Panc1 (cell line): ENCODE data around the gene INSL4.

ENCODE experiments used
- CTCF ChIP-seq: fragments of 450-650 bp; IDR thresholded peaks from 2 replicates; pipeline ENCODE4 v1.5.1; 2017; ENCODE audit warnings: mild to moderate bottlenecking
- POLR2AphosphoS5 ChIP-seq: IDR thresholded peaks from 2 replicates; pipeline ENCODE4 v1.6.1; 2012; ENCODE audit warnings: mild to moderate bottlenecking, low read depth, low read length, moderate library complexity
- REST ChIP-seq, 2 experiments: IDR thresholded peaks; 2 replicates each; pipeline ENCODE4 v1.6.1; 2011 to 2012; ENCODE audit warnings: low read depth in 2 of 2, control low read depth in 1 of 2, low read length in 1 of 2, mild to moderate bottlenecking in 1 of 2, moderate library complexity in 1 of 2; ENCODE audit not compliant: insufficient read depth in 1 of 2
- TCF7L2 ChIP-seq: IDR thresholded peaks from 2 replicates; pipeline ENCODE4 v1.6.1; 2011; ENCODE audit warnings: mild to moderate bottlenecking, low read depth, low read length, inconsistent platforms

GRCh38 chr9:5263351-5264218 is 32.4 kb downstream of the INSL4 start:
- TF ChIP-seq TCF7L2 (no peak), CTCF (peak; percentile 14; the same call in 1 of the 2 replicates), POLR2AphosphoS5 (no peak), REST (IDR thresholded peaks at IDR 0.05; ENCODE audit: insufficient read depth in 1 of 2, low read depth in 2 of 2, low read length in 1 of 2) (no peak)
